Measurements from ENCODE around the gene MAML1.
A peak's percentile ranks its signal among the peaks of the same experiment; 100 is the strongest.

MAML1 gene

DNA sequence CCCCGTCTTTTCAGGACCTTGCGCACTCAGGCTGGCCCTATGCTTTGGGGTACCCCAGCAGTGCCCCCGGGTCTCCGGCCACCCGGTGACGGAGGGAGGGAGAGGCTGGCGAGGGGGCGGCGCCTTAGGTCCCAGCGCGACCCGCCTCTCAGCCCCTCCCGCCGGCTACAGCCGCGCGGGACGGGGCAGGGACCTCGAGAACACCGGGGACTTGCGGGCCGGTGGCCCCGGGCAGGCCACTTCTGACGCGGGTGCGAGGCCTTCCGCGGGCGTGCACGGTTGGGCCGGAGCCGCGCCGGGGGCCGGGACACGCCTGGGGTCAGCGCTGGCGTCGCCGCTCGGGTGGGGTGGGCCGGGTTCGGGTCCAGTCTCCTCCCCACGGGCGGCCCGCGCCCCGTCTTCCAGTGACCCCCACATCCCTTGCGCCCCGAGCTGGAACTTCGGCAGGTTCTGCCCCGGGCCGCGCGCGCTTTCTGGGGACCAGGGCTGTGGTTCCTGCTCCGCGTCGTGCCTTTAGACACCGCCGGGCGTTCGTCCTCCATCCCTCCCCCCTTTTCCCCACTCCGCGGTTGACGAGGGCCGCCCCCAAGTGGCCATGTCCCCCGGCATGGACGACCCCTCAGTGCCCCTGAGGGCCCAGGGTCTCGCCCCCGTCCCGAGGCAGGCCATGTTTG, 84.3 kb downstream of the MAML1 start:
- peaks cover 25 to 43% (median 37%) of the 10 kb centered on the region in 11 experiments for H3K36me3 ChIP-seq
- no peaks in the 10 kb centered on the region for H3K9me3 ChIP-seq (replicated peaks in 1 of 11)
- H3K4me3 ChIP-seq, result peak overlapping the region in 9 of 10 experiments; percentile 38 to 60 (median 46); a peak in 18 of 20 replicates
- TF ChIP-seq Cebpa-rat (IDR thresholded peaks at IDR 0.05), result no peak
- peaks cover 7 to 39% (median 12%) of the 10 kb centered on the region in 11 experiments for H4K20me1 ChIP-seq
- H3K9ac ChIP-seq, result peak overlapping the region in 10 of 11 experiments; percentile 25 to 75 (median 58); a peak in 17 of 22 replicates
- H3K4me2 ChIP-seq, result peak overlapping the region; percentile 73 to 100 (median 91)
- H3K4me1 ChIP-seq, result peaks cover 39 to 45% (median 43%) of the 10 kb centered on the region in 10 experiments
- H3K27me3 ChIP-seq, result peaks cover 19 to 34% (median 32%) of the 10 kb centered on the region in 11 experiments
- H3K27ac ChIP-seq, result peak overlapping the region in 5 of 11 experiments; percentile 20 to 48 (median 32); a peak in 7 of 22 replicates

DNA sequence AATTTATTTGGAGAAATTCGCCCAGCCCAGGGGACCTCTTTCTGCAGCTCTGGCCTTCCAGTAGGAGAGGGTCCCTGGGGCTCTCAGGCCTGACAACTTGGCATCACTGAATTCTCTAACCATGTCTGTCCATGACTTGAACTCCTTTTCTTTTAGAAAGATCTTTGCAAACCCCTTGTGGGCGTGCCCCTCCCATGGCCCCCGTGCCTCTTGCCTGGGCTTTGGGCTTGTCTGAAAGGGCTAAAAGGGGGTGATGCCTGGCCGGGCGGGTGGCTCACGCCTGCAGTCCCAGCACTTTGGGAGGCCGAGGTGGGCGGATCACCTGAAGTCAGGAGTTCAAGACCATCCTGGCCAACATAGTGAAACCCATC, 84.8 kb downstream of the MAML1 start:
- TF ChIP-seq Cebpa-rat (IDR thresholded peaks at IDR 0.05), result no peak
- H3K36me3 ChIP-seq, result peaks cover 22 to 41% (median 37%) of the 10 kb centered on the region in 11 experiments
- peak overlapping the region in 4 of 10 experiments; percentile 43 to 60 (median 50); a peak in 10 of 20 replicates for H3K4me3 ChIP-seq
- no peaks in the 10 kb centered on the region for H3K9me3 ChIP-seq (replicated peaks in 1 of 11)
- H3K27me3 ChIP-seq, result peaks cover 19 to 34% (median 32%) of the 10 kb centered on the region in 11 experiments
- H3K9ac ChIP-seq, result peak overlapping the region in 6 of 11 experiments; percentile 50 to 75 (median 63); a peak in 8 of 22 replicates
- H3K4me2 ChIP-seq, result peak overlapping the region; percentile 73 to 100 (median 91)
- H3K27ac ChIP-seq, result peak overlapping the region in 2 of 11 experiments; percentile 32 to 41; a peak in 2 of 22 replicates
- H3K4me1 ChIP-seq, result peaks cover 44 to 51% (median 49%) of the 10 kb centered on the region in 10 experiments
- peaks cover 12 to 40% (median 17%) of the 10 kb centered on the region in 11 experiments for H4K20me1 ChIP-seq

DNA sequence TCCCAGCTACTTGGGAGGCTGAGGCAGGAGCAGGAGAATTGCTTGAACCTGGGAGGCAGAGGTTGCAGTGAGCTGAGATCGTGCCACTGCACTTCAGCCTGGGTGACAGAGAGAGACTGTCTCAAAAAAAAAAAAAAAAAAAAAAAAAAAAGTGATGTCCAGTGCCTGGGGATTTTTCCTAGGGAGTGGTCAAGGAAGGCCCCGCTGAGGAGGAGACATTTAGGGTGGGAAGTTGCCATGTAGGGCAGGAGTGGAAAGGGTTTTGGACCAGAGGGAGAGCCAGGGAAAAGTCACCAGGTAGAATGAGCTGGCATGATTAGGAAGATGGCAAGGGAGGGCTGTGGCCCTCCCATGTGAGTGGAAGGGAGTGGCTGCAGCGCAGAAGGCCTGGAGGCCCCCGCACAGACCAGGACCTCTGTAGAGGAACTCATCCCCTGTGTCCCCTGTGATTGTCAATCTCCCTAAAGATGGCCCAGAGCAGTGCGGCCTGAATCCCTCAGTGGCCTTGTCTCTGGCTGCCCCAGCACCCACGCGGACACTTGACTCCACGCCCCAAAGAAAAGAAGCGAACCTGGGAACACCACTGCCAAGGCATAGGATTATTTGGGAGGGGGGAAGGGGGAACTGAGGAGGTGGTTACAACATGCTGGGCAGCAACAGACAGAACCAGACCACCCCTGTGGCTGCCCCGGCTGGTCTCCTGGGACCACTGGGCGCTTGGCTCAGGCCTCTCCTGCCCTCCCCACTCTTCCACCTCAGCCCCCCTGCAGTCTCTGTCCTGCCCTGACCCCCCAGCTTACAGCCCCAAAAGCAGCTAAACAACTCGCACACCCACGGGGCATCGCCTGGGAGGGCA, 85.5 kb downstream of the MAML1 start:
- Histone ChIP-seq H3K4me1 (peaks cover 50 to 57% (median 55%) of the 10 kb centered on the region in 10 experiments), H3K4me3 (peak overlapping the region; percentile 41 to 100 (median 93); a peak in 16 of 20 replicates), H4K20me1 (peaks cover 19 to 46% (median 23%) of the 10 kb centered on the region in 11 experiments), H3K9me3 (replicated peaks in 1 of 11) (no peaks in the 10 kb centered on the region), H3K9ac (peak overlapping the region; percentile 91 to 99 (median 98)), H3K4me2 (peak overlapping the region; percentile 89 to 100 (median 98)), H3K27me3 (peaks cover 19 to 34% (median 32%) of the 10 kb centered on the region in 11 experiments), H3K36me3 (peaks cover 22 to 41% (median 37%) of the 10 kb centered on the region in 11 experiments), H3K27ac (peak overlapping the region; percentile 89 to 98 (median 94))
- TF ChIP-seq Cebpa-rat (IDR thresholded peaks at IDR 0.05), result no peak

DNA sequence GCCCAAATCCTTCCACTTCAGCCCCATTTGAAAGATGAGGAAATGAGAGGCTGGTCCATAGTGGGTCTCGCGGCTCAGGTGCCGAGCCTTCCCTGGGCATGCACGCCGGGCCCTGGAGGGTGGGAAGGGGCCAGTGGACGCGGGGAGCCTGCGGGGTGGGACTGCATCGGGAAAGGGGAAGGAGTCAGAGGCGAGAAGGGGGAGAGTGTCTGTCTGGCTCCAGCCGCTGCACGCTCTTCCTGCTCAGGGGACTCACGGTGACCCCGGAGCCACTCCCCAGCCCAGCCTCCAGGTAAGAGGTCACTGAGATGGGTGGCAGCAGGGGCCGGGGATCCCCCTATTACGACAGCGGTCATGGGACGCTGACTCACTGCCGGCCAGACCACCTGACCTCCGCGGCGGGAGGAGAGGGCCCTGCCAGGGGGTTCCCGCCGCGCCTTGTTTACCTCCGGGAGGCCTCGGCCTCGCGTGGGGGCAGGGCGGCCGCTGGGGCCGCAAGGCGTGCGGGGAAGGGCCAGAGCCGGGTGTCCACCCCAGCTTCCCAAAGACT, 86.2 kb downstream of the MAML1 start:
- Histone ChIP-seq H3K27ac (peak overlapping the region; percentile 89 to 98 (median 94)), H4K20me1 (peaks cover 26 to 53% (median 31%) of the 10 kb centered on the region in 11 experiments), H3K27me3 (peaks cover 19 to 34% (median 32%) of the 10 kb centered on the region in 11 experiments), H3K9ac (peak overlapping the region; percentile 91 to 99 (median 98)), H3K36me3 (peaks cover 25 to 41% (median 37%) of the 10 kb centered on the region in 11 experiments), H3K4me3 (peak overlapping the region; percentile 41 to 100 (median 93); a peak in 18 of 20 replicates), H3K9me3 (replicated peaks in 1 of 11) (no peaks in the 10 kb centered on the region), H3K4me1 (peaks cover 50 to 64% (median 59%) of the 10 kb centered on the region in 10 experiments), H3K4me2 (peak overlapping the region; percentile 89 to 100 (median 98))
- TF ChIP-seq Cebpa-rat (IDR thresholded peaks at IDR 0.05), result peak in 1 of 11 experiments; percentile 35; a peak in 1 of 22 replicates

DNA sequence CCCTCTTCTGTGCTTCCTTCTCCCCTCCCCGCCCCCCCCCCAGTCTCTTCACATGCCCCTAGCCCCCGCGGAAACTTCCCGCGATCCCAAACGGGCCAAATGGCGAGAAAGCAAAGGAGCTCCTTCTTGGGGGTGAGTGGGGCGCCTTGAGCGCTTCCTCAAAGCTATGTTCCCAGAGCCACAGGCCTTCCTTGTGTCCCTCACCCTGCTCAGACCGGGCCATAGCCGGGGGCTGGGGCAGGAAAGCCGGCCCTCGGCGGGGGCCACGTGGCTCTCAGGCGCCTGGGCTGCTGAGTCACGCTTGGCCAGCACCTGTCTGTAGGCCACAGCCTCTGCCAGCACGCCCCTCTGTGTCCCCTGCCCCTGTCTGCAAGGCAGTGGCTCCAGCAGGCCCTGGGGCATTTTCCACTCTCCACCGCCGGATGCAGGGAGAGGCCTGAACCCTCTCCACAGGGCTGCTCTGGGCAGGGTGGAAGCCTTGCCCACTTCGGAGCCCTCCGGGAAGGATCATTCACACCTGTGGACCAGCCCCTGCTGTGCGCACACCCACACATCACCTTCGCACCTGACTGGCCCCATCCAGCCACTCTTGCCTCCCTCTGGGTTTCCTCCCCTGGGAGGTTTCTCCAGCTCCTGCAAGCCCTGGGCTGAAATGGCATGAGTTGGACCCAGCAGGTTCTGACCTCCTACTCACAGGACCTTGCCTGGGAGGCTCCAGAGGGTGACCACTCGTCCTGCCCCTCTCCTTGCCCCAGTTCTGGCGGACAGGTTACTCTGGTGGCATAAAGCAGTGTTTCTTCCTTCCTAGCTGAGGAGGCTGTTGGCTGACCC, 86.9 kb downstream of the MAML1 start:
- H3K4me3 ChIP-seq, result peak overlapping the region; percentile 41 to 100 (median 98); a peak in 18 of 20 replicates
- H3K4me1 ChIP-seq, result peaks cover 50 to 71% (median 59%) of the 10 kb centered on the region in 10 experiments
- H3K9me3 ChIP-seq (replicated peaks in 1 of 11), result no peaks in the 10 kb centered on the region
- peaks cover 26 to 41% (median 39%) of the 10 kb centered on the region in 11 experiments for H3K36me3 ChIP-seq
- peak overlapping the region; percentile 91 to 99 (median 98) for H3K9ac ChIP-seq
- peak overlapping the region; percentile 89 to 98 (median 94) for H3K27ac ChIP-seq
- peaks cover 19 to 34% (median 32%) of the 10 kb centered on the region in 11 experiments for H3K27me3 ChIP-seq
- H4K20me1 ChIP-seq, result peaks cover 32 to 60% (median 37%) of the 10 kb centered on the region in 11 experiments
- H3K4me2 ChIP-seq, result peak overlapping the region; percentile 89 to 100 (median 98)
- TF ChIP-seq Cebpa-rat (IDR thresholded peaks at IDR 0.05), result no peak

DNA sequence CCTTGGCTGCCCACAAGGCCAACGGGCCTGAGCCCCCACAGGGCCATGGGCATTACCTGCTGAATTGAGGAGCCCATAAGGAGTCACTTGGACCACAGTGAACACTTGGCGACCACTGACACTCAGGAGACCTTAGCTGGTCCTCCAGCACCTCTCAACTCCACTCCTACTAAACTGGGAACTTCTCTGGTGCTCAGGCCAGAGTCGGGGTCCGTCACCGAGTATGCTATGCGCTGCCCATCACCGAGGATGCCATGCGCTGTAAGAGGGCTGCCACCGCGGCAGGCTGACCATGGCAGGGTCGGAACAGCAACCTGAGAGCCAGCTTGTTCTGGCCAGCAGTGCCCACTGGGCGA, 87.5 kb downstream of the MAML1 start:
- H4K20me1 ChIP-seq, result peaks cover 38 to 66% (median 43%) of the 10 kb centered on the region in 11 experiments
- peak overlapping the region; percentile 89 to 100 (median 98) for H3K4me2 ChIP-seq
- peaks cover 50 to 77% (median 59%) of the 10 kb centered on the region in 10 experiments for H3K4me1 ChIP-seq
- H3K4me3 ChIP-seq, result peak overlapping the region; percentile 87 to 100 (median 98)
- peaks cover 19 to 34% (median 32%) of the 10 kb centered on the region in 11 experiments for H3K27me3 ChIP-seq
- H3K9me3 ChIP-seq (replicated peaks in 1 of 11), result no peaks in the 10 kb centered on the region
- H3K9ac ChIP-seq, result peak overlapping the region; percentile 91 to 99 (median 98)
- H3K36me3 ChIP-seq, result peaks cover 27 to 44% (median 40%) of the 10 kb centered on the region in 11 experiments
- no peak for TF ChIP-seq Cebpa-rat (IDR thresholded peaks at IDR 0.05)
- H3K27ac ChIP-seq, result peak overlapping the region; percentile 89 to 98 (median 94)

DNA sequence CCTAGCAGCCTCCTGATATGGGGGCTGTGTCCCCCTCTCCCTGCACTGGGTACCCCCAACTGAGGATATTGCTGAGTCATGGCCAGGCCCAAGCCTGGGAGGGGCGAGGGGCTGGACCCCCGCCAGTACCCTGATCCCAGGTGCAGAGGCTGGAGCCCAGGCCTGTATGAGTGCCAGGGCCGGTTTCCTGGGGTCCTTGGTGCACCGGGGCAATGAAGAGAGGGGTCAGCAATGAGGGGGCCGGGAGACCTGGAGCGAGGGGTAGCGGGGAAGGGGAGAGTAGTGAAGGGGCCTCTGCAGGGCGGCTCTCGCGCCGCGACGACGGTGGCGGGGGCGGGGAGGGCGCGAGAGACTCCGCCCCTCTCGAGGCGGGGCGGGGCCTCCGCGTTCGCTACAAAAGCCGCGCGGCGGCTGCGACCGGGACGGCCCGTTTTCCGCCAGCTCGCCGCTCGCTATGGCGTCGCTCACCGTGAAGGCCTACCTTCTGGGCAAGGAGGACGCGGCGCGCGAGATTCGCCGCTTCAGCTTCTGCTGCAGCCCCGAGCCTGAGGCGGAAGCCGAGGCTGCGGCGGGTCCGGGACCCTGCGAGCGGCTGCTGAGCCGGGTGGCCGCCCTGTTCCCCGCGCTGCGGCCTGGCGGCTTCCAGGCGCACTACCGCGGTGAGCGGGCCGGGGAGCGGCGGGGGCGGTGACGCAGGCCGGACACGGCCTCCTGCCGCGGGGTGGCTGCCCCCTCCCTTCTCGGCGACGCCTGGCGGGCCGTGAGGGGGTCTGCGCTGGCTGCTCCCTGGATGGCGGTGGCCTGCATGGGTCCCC, 88.1 kb downstream of the MAML1 start, which contains the start of gene SQSTM1:
TSS of gene SQSTM1 (plus strand) at position 423 of the 815 bp plus-strand sequence. CDS start at position 455, 32 bp downstream.
- H3K9me3 ChIP-seq (replicated peaks in 1 of 11), result no peaks in the 10 kb centered on the region
- H3K9ac ChIP-seq, result peak within 1 kb of the TSS; percentile 91 to 99 (median 98)
- peaks cover 50 to 81% (median 59%) of the 10 kb centered on the region in 10 experiments for H3K4me1 ChIP-seq
- peak within 1 kb of the TSS; percentile 87 to 100 (median 98) for H3K4me3 ChIP-seq
- peaks cover 44 to 68% (median 49%) of the 10 kb centered on the region in 11 experiments for H4K20me1 ChIP-seq
- H3K27me3 ChIP-seq, result peaks cover 19 to 30% (median 29%) of the 10 kb centered on the region in 11 experiments
- TF ChIP-seq Cebpa-rat (IDR thresholded peaks at IDR 0.05), result no peak
- peaks cover 33 to 45% (median 41%) of the 10 kb centered on the region in 11 experiments for H3K36me3 ChIP-seq
- peak within 1 kb of the TSS; percentile 89 to 100 (median 98) for H3K4me2 ChIP-seq
- peak within 1 kb of the TSS; percentile 89 to 98 (median 94) for H3K27ac ChIP-seq
